Sigmoid colon (tissue), 4 donors: ENCODE measurements around the gene OSCP1.

Experiments
- POLR2A ChIP-seq, 2 donors: fragments of 450-650 bp; IDR thresholded peaks; one replicate each; pipeline ENCODE4 v1.6.1; 2016; ENCODE audit warnings: antibody characterized with exemption in 2 of 2, mild to moderate bottlenecking in 2 of 2, moderate library complexity in 2 of 2
- POLR2AphosphoS5 ChIP-seq, 4 donors: sonication (generic); formaldehyde crosslinking; IDR thresholded peaks; one replicate each; pipeline ENCODE4 v1.6.1; 2017; ENCODE audit warnings: antibody characterized with exemption in 4 of 4
- TF ChIP-seq, protein P1 (sequence below), 4 experiments: fragments of 450-650 bp in 3 of 4; fragments of 200-600 bp in 1 of 4; IDR thresholded peaks; one replicate each; pipeline ENCODE4 v1.5.1; 2016 to 2019; ENCODE audit warnings: antibody characterized with exemption in 4 of 4, mild to moderate bottlenecking in 3 of 4, moderate library complexity in 2 of 4

DNA sequence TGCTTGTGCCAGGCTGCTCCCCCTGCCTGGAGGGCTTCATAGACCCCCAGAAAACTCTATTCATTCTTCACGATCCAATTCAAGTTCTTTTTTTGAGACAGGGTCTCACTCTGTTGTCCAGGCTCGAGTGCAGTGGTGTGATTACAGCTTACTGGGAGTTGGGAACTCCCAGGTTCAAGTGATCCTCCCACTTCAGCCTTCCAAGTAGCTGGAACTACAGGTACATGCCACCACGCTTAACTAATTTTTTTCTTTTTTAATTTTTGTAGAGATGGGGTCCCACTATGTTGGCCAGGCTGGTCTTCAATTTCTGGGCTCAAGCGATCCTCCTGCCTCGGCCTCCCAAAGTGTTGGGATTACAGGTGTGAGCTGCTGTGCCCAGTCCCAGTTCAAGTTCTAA lies 68.8 kb downstream of the OSCP1 start:
- TF ChIP-seq, protein P1, sequence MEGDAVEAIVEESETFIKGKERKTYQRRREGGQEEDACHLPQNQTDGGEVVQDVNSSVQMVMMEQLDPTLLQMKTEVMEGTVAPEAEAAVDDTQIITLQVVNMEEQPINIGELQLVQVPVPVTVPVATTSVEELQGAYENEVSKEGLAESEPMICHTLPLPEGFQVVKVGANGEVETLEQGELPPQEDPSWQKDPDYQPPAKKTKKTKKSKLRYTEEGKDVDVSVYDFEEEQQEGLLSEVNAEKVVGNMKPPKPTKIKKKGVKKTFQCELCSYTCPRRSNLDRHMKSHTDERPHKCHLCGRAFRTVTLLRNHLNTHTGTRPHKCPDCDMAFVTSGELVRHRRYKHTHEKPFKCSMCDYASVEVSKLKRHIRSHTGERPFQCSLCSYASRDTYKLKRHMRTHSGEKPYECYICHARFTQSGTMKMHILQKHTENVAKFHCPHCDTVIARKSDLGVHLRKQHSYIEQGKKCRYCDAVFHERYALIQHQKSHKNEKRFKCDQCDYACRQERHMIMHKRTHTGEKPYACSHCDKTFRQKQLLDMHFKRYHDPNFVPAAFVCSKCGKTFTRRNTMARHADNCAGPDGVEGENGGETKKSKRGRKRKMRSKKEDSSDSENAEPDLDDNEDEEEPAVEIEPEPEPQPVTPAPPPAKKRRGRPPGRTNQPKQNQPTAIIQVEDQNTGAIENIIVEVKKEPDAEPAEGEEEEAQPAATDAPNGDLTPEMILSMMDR (IDR thresholded peaks at IDR 0.05) = no peak
- no peak for TF ChIP-seq POLR2AphosphoS5 (IDR thresholded peaks at IDR 0.05)
- TF ChIP-seq POLR2A (IDR thresholded peaks at IDR 0.05) = no peak
